ELR (cell line): ENCODE results near the gene GTSE1.

Source experiments
- DNase-seq: peaks from one replicate; pipeline ENCODE4 v3.0.0-alpha.2; 2015; ENCODE audit warnings: low read depth

Gene GTSE1

DNA sequence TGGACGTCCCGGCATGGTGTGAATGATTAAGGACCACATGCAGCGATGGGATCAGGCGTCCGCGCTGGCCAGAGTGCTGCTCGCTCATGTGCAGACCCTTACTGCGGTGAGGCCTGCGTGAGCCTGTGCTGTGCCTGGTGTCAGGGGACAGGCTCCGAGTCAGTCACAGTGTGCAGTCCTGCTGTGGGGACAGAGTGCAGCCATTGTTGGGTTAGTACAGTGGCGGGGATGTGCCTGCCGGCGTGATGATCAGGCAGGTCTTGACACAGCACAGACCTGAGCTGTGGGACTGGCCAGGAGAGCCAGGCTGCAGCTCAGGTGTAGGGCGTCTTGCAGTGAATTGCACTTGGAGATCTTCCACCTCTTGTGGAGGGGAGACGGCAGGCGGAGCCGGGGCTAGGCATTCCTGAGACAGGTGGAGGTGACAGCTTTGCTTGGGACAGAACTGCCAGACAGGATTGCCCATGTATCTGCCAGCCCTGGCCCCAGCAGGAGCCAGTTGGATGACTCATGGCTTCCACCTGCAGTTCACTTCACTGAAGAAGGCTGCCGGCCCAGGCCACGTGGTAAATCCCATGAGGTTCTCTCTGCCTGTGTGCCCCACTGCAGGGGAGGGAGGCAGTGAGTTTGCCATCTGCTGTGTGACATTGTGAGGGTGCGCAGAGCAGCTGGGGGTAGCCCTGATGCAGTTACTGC is 56.2 kb downstream of the GTSE1 start:
- DNase-seq: peak; percentile 42

GRCh38 chr22:46353483-46354105 is 56.9 kb downstream of the GTSE1 start:
- DNase-seq: no peak

DNA sequence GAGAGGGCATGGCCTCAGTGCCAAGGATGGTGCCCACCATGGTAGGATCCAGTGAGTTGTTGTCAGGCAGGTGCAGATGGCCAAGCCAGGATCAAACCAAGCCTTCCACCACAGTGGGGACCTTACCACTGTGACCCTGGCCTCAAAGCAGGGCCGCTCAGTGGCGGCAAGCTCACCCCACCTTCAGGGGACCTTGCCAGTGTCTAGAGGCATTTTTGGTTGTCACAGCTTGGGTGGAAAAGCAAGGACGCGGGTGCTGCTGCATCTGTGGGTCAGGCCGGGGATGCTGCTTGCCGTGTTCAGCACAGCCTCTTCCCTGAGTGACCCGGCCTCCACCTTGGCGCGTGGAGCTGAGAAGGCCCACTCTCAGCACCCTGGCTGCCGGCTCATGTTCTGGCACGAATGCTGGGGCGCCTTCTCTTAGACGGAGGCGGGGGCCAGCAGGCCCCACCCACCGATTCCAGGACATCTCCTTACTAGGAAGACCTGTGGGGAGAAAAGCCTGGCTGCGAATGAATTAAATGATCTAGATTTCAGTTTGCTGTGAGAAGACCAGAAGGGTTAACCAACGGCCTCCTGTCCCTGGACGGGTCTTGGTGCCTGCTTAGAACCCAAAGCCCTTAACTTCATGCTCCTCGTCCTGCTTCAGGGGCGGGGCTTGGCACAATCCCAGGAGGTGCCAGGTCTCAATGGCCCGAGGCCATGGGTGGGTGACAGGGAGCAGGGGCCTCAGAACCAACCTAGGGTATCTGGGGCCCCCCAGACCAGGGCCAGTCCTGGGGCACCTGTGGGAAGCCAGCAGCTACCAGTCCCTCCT is 57.7 kb downstream of the GTSE1 start:
- DNase-seq: no peak

GRCh38 chr22:46354993-46355305 is 58.3 kb downstream of the GTSE1 start:
- no peak for DNase-seq

GRCh38 chr22:46355369-46355995 is 58.8 kb downstream of the GTSE1 start:
- DNase-seq: peak; percentile 69

- DNase-seq: no peak
Measured at GRCh38 chr22:46355996-46356471, 59.4 kb downstream of the GTSE1 start.

- no peak for DNase-seq
Measured at GRCh38 chr22:46356496-46357480, 60.1 kb downstream of the GTSE1 start.

GRCh38 chr22:46357711-46358520 is 61.2 kb downstream of the GTSE1 start:
- no peak for DNase-seq

GRCh38 chr22:46358766-46359165 is 62.1 kb downstream of the GTSE1 start:
- DNase-seq: no peak

DNA sequence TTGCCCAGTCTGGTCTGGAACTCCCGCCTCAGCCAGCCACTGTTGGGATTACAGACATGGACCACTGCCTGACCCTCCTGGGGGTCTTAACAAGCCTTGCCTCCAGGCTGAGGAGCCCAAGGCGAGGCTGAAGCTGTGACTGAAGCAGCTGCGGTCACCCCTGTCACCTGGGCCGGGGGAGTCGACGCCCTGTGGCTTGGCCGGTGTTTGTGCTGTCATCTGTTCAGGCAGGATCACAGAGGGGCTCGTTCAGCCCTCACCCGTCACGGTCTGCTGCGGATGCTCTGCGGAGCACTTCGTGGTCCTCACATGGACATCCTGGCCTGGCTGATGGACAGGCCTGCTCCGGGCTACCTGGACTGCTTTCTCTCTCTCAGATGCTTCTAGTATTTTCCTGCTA is 62.7 kb downstream of the GTSE1 start:
- DNase-seq: no peak

GRCh38 chr22:46360097-46360496 is 63.4 kb downstream of the GTSE1 start:
- DNase-seq: no peak

DNA sequence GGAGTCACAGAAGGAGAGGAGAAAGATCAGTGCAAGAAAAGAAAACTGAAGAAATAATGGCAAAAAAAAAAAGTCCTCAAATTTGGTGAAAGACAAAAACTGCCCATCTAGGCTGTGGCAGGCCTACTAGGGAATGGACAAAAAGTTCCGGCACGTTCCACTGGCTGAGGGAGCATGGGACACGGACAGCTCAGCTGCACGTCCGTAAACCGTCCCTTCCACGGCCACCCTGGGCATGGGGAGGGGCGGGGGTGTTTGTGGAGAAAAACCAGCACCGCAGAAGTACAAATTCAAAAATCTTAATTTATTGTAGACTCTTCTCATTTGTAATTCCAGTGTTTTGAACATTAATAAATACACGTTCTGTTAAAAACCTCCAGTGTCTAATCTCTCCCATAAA is 64.2 kb downstream of the GTSE1 start:
- no peak for DNase-seq

DNA sequence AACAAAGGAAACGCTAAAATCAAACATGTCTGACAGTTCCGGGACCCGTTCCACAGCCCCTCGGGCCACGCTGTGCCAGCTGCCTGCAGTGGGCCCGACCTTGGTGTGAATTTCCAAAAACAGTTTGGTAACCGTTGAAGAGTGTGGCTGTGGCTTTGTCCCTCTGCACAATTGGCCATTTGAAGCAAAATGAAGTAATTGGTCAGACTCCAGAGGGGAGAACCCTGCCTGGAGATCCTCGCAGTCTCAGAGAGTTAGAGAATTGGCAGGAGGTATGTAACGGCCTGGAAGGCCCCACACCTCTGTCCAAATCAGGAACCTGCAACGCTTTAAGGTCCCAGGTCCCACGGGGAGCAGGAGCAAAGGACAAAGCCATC is 65.1 kb downstream of the GTSE1 start:
- no peak for DNase-seq

GRCh38 chr22:46362203-46362933 is 65.7 kb downstream of the GTSE1 start:
- no peak for DNase-seq

- no peak for DNase-seq
Measured at GRCh38 chr22:46362934-46363515, 66.4 kb downstream of the GTSE1 start.

GRCh38 chr22:46363611-46364321 is 67.1 kb downstream of the GTSE1 start:
- DNase-seq: no peak

GRCh38 chr22:46364341-46365165 is 67.9 kb downstream of the GTSE1 start:
- no peak for DNase-seq

DNA sequence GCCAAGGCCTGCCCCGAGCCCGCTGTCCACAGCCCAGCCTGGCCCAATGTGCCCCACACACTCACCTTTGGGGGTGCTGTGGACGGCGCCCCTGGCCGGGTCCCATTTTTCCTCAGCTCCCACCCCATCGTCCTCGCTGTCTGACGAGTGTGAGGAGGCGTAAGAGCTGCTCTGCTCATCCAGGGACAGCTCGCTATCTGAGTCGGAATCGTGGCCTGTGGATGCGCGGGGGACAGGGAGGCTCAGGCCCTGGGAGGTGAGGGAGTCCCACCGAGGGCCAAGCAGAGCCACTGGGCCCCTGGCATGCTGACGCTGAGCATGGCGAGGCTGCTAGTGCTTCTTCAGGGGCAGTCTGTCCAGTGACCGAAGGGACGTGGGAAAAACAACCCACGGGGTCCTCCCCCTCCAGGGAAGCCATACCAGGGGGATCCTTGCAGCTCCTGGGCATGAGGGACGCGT is 68.5 kb downstream of the GTSE1 start:
- no peak for DNase-seq
